TTC549 (cell line): Measurements from ENCODE around the gene KCNMB2.
"Not testable (repeated sequence)": the region's sequence is repeated elsewhere in the genome, so short reads cannot be mapped to it uniquely, and the experiment has no call there.

Experiments used
- FAIRE-seq: peaks from 2 replicates; lab custom pipeline; 2012; peaks lifted over from hg19 to GRCh38; lab: Jason Lieb, UNC

Gene KCNMB2

GRCh38 chr3:178536211-178537079 lies at the start of gene KCNMB2:
KCNMB2 (plus strand) TSS chr3:178536436.
- no peak for FAIRE-seq

GRCh38 chr3:178486903-178487302 lies 49.3 kb upstream of the KCNMB2 start:
- no peak for FAIRE-seq

- no peak for FAIRE-seq
Measured at GRCh38 chr3:178487752-178488151, 48.5 kb upstream of the KCNMB2 start.

- no peak for FAIRE-seq
Measured at GRCh38 chr3:178491751-178492150, 44.5 kb upstream of the KCNMB2 start.

- no peak for FAIRE-seq
Measured at GRCh38 chr3:178492491-178492890, 43.7 kb upstream of the KCNMB2 start.

GRCh38 chr3:178494386-178494785 lies 41.9 kb upstream of the KCNMB2 start:
- FAIRE-seq: no peak

- FAIRE-seq: no peak
Measured at GRCh38 chr3:178496911-178497310, 39.3 kb upstream of the KCNMB2 start.

GRCh38 chr3:178498871-178499270 lies 37.4 kb upstream of the KCNMB2 start:
- no peak for FAIRE-seq

- FAIRE-seq: no peak
Measured at GRCh38 chr3:178500631-178501030, 35.6 kb upstream of the KCNMB2 start.

GRCh38 chr3:178504128-178504527 lies 32.1 kb upstream of the KCNMB2 start:
- no peak for FAIRE-seq

GRCh38 chr3:178505832-178506231 lies 30.4 kb upstream of the KCNMB2 start:
- FAIRE-seq: no peak

GRCh38 chr3:178507507-178508442 lies 28.5 kb upstream of the KCNMB2 start:
- no peak for FAIRE-seq

GRCh38 chr3:178508443-178508825 lies 27.8 kb upstream of the KCNMB2 start:
- no peak for FAIRE-seq

GRCh38 chr3:178510496-178510895 lies 25.7 kb upstream of the KCNMB2 start:
- FAIRE-seq: no peak

- FAIRE-seq: no peak
Measured at GRCh38 chr3:178512647-178513046, 23.6 kb upstream of the KCNMB2 start.

- no peak for FAIRE-seq
Measured at GRCh38 chr3:178513546-178514380, 22.5 kb upstream of the KCNMB2 start.

GRCh38 chr3:178514401-178514800 lies 21.8 kb upstream of the KCNMB2 start:
- FAIRE-seq: no peak

GRCh38 chr3:178515076-178515744 lies 21.0 kb upstream of the KCNMB2 start:
- not testable (repeated sequence) for FAIRE-seq

- no peak for FAIRE-seq
Measured at GRCh38 chr3:178517665-178518334, 18.4 kb upstream of the KCNMB2 start.

- FAIRE-seq: no peak
Measured at GRCh38 chr3:178518660-178519396, 17.4 kb upstream of the KCNMB2 start.
